Measurements from ENCODE around the gene LY6G6D.

The LY6G6D gene

GRCh38 chr6:31732029-31732428 is 16.9 kb downstream of the LY6G6D start:
- DNase-seq (ENCODE audit: insufficient read length, low spot score) = no peak
- FAIRE-seq = no peak
- TF ChIP-seq CTCF (IDR thresholded peaks at IDR 0.05; ENCODE audit: insufficient read depth, missing control alignments) = no peak

- no peak for DNase-seq (ENCODE audit: insufficient read length, low spot score)
- no peak for TF ChIP-seq CTCF (IDR thresholded peaks at IDR 0.05; ENCODE audit: insufficient read depth, missing control alignments)
- FAIRE-seq = no peak
Observed at GRCh38 chr6:31733734-31734133, 18.6 kb downstream of the LY6G6D start.

- DNase-seq (ENCODE audit: insufficient read length, low spot score) = no peak
- no peak for FAIRE-seq
- TF ChIP-seq CTCF (IDR thresholded peaks at IDR 0.05; ENCODE audit: insufficient read depth, missing control alignments) = no peak
Observed at GRCh38 chr6:31734247-31734820, 19.2 kb downstream of the LY6G6D start.

- DNase-seq (ENCODE audit: insufficient read length, low spot score) = no peak
- no peak for FAIRE-seq
- no peak for TF ChIP-seq CTCF (IDR thresholded peaks at IDR 0.05; ENCODE audit: insufficient read depth, missing control alignments)
Observed at GRCh38 chr6:31734821-31735406, 19.8 kb downstream of the LY6G6D start.

GRCh38 chr6:31736021-31736767 is 21.0 kb downstream of the LY6G6D start, which contains the start of gene CLIC1:
TSS of gene CLIC1 (minus strand) at chr6:31736530. CDS start at chr6:31736300, 230 bp downstream.
- FAIRE-seq = no peak
- peak; percentile 89 for DNase-seq (ENCODE audit: insufficient read length, low spot score)
- no peak for TF ChIP-seq CTCF (IDR thresholded peaks at IDR 0.05; ENCODE audit: insufficient read depth, missing control alignments)

GRCh38 chr6:31736768-31737314 is 21.7 kb downstream of the LY6G6D start:
- DNase-seq (ENCODE audit: insufficient read length, low spot score) (no peak), FAIRE-seq (no peak)
- TF ChIP-seq CTCF (IDR thresholded peaks at IDR 0.05; ENCODE audit: insufficient read depth, missing control alignments) = no peak

All from D721Med (cell line).